ENCODE data around the gene GPR39.

GPR39 gene

DNA sequence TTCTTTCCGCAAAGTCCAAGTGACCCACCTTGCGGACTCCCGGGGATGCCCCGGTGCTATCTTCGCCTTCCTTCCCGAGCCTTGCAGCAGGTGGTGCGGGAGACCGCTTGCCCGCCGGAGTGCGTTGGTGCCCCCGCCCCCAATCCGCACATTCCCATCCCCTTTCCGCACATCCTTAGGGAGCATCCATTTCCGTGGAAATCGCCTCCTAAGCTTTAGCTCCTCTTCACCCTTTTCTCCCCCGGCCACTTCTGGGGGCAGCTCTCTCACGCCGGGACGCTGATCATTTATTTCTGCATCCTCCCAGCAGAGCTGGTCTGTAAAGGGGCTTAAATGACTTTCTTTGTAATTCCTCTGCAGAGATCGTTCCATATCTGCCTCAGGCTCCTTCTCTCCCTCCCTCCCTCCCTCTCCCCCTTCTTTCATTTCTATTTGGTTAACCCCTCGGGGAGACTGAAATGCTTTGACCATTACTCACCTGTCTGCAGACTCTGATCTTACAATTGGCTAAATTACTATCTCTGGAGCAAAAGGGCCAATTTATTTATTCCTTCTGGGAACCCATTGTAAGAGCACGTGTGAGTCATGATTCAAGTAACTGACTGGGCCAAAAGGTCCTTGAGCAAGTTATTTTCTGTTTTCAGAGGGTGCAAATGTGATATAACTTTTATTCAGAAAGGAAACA, 254.7 kb downstream of the GPR39 start:
- no peak for DNase-seq (ENCODE audit: low read depth)

DNA sequence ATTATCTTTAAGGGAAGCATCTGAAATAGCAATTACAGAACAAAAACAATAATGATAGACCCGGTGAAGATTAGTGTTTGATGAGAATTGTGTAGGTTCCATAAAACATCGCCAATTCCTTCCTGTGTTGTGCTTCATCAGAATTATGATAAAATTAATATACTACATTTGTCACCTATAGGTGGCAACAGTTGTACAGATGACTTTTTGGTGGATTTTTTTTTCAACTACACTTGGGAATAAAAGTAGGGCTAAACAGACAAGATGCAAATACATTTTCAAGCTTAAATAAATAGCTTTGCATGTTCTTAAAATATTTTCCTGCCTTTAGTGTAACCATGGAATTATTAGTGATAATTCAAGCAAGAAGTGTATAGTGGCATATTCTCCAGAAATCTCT, 260.4 kb downstream of the GPR39 start:
- no peak for DNase-seq (ENCODE audit: low read depth)

DNA sequence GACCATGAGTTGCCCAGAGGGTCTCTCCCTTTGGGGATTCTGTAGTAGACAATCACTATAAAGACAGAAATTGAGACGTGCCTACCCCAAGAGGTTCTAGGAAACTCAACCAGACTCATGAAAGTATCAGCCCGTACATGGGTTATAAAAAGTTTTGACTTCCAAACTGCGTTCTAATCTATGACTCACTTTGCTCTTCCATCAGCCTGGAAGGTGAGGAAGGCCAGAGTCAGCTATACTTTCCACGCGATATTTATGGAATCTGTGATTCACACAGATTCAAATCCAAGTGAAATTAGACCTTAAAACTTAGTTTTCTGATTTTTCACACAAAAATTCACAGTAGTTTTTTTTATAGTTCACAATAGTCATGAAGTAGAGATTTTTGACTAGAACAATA, 261.1 kb downstream of the GPR39 start:
- DNase-seq (ENCODE audit: low read depth) = no peak

DNA sequence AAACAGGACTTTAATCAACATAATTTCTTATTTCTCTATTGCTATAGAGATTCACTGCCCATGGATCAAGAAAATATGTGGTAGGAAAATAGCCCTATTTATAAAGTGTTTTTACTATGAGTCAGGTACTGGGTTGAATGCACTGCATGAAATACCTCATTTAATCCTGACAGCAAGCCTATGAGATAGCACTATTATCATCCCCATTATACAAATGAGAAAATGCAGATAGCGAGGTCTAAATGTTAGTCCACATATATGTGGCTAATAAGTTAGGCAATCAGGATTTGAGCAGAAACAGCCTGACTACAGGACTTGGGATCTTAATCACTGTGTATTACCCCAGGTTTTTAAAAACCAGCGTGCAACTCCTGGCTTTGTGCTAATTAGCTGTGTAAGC, 261.9 kb downstream of the GPR39 start:
- no peak for DNase-seq (ENCODE audit: low read depth)

DNA sequence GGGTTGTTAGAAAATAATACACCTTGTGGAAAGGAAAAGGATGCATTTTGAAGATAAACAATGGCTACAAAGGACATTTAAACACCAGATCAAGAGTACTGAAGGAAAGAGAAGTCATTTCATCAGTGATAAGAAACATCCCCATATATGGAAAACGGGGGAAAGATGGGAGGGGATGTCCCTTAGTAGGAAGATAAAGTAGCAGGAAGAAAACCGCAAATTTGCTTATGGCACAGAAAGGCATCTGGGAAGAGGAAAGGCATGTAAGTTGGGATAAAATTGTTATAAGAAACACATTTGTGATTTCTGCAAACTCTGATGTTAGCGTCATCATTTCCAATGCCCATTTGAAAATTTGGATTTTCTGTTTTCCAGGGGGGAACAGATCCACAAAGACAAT, 263.9 kb downstream of the GPR39 start:
- no peak for DNase-seq (ENCODE audit: low read depth)

DNA sequence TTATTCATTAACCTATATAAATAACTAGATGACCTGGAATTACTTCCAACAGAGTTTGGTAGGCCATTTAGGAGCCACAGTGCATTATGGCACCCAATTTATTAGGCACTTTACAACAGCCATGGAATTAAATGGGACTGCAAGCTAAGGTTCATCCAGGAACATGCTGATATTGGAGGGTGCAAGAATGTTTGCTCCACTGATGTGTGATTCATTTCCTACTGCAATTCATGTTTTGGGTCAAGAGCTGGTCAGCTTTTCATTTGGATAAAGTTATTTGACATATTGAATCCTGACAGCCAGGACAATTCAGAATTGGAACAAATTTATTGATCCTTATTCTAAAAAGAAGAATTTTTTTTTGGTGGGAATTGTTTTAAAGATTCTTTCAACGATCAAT, 265.2 kb downstream of the GPR39 start:
- DNase-seq (ENCODE audit: low read depth) = no peak

DNA sequence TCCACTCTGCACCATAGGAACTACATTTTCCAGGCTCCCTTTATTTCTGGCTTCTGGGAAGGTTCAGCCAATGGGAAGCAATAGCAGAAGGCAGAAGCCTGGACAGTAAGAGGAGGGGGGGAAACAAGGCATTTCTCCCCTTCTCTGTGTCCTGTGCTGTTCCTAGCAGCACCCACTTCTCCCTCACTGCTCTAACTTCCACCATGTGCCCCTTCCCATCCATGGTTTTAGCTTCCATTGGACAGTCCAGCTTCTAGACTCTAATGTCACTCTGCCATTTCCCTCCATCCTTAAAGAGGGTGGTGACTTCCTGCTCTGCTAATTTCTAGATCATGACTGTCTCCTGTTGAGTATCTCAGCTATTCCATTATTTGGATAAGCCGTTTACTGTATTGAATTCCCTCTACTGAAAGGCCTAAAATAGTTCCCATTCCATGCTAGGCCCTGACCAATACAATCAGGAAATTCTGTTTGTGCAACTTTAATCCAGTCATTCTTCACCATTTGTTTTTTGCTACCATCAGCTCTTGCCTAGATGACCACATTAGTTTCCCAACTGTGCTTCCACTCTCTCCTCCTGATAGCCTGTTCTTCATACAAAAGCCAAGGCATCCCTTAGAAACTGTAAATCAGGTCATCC, 274.2 kb downstream of the GPR39 start:
- DNase-seq (ENCODE audit: low read depth) = no peak

DNA sequence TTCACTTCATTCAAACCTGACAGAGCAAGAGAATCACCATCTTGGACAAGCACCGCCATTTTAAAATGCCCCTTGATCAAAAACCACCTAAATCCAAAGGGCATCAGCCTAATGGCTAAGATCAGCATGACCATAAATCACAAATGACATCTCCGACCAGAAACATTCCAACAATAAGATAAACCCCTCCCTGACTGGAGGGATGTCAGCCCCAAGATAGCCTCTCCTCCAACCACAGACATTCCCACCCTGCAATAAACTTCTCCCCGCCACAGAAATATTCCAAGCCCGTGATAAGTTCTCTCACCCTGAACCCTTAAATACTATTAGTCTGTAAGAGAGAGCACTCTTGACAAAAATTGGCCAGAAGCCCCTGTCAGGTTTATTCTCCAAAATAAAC, 275.0 kb downstream of the GPR39 start:
- no peak for DNase-seq (ENCODE audit: low read depth)

DNA sequence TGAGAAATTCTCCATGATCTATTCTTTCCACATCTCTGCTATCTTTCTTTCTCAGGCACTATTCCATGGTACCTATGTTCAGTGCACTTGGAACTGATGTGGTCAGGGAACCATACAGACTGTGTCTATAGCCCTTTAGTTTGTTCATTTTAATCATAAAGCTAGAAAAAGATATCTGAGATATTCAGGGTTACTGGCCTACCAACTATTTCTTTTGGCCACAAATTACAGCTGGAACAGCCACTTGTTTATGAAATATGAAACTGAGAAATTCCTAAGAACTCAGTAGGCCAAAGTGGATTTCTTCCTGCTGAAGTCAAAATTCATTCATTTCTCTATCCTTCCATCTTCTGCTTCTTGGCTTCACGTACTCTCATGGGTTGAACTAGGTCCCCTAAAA, 276.2 kb downstream of the GPR39 start:
- DNase-seq (ENCODE audit: low read depth) = no peak
